Right lobe of liver (tissue), 4 donors: ENCODE data around the gene VWC2.

Experiments
- POLR2A ChIP-seq: fragments of 450-650 bp; IDR thresholded peaks from one replicate; pipeline ENCODE4 v1.6.1; 2017; ENCODE audit warnings: antibody characterized with exemption, mild to moderate bottlenecking
- TF ChIP-seq, protein P1 (sequence below), 4 donors: fragments of 200-600 bp in 3 of 4; fragments of 450-650 bp in 1 of 4; IDR thresholded peaks; one replicate each; pipeline versions ENCODE4 v1.5.1 to v1.8.0; 2016 to 2022; ENCODE audit warnings: antibody characterized with exemption in 4 of 4, mild to moderate bottlenecking in 2 of 4
- donor health status: DM: no; HTN: no; CAD: no.
- donor health status: DM: no; HTN: no; CAD: no.
- donor health status: DM: no; HTN: yes; CAD: no.

DNA sequence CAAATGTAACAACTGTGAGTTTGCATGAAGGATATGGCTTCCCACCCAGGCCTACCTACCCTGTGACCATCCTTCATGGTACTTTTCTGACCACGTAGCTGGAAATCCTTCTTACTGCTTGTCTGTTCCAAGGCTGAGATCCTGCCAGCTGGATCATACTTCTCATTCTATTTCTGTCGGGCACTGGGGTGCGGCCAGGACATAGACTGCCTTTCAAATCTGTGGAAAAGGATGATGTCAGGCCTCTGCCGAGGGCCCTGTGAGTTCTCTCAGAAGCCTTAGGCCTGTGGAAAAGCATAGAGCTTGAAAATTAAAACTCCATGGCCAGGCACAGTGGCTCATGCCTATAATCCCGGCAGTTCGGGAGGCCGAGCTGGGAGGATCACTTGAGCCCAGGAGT, 10.0 kb downstream of the VWC2 start:
- TF ChIP-seq, protein P1, sequence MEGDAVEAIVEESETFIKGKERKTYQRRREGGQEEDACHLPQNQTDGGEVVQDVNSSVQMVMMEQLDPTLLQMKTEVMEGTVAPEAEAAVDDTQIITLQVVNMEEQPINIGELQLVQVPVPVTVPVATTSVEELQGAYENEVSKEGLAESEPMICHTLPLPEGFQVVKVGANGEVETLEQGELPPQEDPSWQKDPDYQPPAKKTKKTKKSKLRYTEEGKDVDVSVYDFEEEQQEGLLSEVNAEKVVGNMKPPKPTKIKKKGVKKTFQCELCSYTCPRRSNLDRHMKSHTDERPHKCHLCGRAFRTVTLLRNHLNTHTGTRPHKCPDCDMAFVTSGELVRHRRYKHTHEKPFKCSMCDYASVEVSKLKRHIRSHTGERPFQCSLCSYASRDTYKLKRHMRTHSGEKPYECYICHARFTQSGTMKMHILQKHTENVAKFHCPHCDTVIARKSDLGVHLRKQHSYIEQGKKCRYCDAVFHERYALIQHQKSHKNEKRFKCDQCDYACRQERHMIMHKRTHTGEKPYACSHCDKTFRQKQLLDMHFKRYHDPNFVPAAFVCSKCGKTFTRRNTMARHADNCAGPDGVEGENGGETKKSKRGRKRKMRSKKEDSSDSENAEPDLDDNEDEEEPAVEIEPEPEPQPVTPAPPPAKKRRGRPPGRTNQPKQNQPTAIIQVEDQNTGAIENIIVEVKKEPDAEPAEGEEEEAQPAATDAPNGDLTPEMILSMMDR (IDR thresholded peaks at IDR 0.05): no peak
- no peak for TF ChIP-seq POLR2A
